ENCODE results near the gene ZNF414.

ZNF414 gene

DNA sequence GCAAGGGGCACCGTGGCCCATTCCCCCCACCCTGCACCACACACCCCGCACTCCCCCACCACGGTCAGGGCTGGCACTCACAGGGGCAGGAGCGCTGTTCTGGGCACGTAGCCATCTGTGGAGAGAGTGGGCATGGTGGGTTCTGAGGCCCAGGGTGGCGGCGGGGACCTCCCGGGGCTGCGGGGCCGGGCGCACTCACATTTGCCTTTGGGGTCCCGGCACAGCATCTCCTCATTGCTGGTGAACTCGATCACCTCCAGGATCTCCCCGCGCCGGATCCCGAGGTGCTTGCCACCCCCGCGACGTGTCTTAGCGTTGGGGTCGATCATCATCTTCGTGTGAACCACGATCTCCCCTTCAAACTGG, 23.6 kb downstream of the ZNF414 start:
- no peak for DNase-seq (ENCODE audit: low spot score)

DNA sequence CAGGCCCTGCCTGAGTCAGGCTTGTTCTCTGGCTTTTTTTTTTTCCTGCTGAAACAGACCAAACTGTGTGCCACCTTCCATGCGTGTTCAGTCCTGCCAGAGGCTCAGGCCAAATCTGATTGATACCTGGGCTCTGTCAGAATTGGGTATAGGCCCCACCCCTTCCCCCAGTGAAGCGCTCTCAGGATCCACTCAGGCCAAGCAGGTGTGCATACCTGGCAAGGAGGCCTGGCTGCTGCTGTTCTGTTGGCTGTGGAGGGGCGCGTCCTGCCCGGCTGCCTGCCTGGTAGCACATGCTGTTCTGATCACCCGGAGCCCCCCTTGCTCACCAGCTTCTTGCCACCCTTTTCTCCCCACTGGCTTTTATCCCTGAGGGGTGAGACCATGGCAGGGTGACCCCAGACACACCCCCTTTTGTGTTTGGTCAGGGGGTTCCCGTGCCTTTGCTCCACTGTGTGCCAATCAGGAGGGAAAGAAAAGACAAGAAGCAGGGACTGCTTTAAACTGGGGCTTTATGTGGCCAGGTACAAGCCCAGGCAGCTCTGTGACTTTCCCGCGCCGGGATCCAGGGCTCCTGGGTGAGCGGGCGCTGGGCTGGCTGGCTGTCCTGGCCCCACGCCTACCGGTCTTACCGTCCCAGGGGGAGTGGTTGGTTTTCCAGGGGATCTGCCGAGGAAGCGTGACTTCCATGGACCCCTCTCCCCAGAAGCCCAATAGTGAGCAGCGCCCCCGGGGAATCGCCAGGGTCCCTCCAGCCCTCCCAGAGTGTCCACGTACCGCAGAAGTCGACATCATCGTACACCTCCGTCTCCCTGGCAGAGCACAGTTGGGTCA, 24.2 kb downstream of the ZNF414 start:
- DNase-seq (ENCODE audit: low spot score): no peak

DNA sequence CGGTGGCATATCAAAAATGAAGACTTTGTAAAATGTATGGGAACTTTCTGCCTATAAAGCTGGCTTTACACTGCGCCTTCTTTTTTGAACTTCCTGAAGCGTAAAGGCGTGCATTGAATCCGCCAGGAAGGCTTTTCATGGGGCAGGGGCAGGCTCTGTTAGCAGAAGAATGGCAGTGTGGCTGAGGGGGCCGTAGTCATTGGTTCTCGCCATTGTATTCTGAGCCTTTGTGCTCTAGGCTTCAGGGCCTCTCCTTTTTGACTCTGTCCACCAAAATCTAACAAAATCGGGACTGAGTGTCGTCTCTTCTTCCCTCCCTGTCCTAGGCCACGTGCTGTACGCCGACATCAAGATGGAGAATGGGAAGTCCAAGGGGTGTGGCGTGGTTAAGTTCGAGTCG, 25.6 kb downstream of the ZNF414 start:
- DNase-seq (ENCODE audit: low spot score): no peak

DNA sequence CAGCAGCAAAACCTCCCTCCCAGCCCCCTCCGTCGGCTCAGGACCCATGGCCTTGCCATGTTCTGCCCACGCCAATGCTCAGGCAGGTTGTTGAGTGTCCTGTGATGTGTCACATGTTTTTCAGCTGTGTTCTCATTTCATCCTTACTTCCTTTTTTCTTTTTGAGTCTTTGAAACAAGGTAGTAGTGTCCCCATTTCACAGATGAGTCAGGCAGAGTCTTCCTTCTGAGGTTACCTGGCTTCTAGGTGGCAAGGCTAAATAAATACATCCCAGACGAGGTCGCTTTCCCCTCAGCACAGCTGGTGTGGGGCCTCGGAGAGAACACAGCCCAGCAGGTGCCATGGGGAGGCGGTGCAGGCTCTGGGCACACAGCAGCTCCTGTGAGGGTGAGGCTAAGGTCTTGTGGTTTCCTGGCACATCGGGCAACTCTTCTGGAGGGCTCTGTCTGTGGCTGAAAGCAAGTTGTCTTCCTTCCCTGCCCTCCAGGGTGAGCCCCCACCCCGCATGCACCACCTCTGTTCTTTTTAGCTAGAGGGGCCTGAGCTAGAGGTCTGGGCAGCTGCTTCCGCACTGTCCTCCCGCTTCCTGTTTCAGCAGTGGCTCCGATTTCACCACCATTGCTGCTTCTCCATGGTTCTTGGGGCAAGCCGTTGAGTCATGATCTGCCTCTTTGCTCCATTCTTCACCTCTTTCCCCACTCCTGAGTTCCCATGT, 26.7 kb downstream of the ZNF414 start:
- peak; percentile 65 for DNase-seq (ENCODE audit: low spot score)

DNA sequence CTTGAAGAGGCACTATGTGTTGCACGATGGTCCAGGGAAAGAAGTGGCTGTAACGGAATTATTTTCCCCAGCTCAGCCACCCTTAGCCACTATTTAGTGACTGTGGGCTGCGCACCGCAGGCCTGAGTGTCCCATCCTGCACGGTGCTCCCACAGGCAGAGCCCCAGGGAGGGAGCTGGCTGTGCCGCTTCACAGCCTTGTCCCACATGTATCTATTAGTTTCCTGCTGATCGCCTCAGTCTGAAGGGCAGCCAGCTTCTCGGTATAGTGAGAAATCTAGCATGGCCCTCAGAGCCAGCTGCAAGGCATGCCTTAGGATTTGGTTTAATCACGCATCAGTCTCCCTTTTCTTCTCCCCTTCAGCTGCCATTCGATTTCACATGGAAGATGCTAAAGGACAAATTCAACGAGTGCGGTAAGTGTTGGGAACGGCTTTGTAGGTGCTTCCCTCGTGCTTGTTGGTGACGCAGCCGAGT, 27.3 kb downstream of the ZNF414 start:
- no peak for DNase-seq (ENCODE audit: low spot score)

DNA sequence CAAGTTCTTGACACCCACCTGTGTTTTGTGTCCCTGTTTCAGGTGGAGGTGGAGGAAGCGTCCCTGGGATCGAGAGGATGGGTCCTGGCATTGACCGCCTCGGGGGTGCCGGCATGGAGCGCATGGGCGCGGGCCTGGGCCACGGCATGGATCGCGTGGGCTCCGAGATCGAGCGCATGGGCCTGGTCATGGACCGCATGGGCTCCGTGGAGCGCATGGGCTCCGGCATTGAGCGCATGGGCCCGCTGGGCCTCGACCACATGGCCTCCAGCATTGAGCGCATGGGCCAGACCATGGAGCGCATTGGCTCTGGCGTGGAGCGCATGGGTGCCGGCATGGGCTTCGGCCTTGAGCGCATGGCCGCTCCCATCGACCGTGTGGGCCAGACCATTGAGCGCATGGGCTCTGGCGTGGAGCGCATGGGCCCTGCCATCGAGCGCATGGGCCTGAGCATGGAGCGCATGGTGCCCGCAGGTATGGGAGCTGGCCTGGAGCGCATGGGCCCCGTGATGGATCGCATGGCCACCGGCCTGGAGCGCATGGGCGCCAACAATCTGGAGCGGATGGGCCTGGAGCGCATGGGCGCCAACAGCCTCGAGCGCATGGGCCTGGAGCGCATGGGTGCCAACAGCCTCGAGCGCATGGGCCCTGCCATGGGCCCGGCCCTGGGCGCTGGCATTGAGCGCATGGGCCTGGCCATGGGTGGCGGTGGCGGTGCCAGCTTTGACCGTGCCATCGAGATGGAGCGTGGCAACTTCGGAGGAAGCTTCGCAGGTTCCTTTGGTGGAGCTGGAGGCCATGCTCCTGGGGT, 28.2 kb downstream of the ZNF414 start:
- DNase-seq (ENCODE audit: low spot score): no peak

DNA sequence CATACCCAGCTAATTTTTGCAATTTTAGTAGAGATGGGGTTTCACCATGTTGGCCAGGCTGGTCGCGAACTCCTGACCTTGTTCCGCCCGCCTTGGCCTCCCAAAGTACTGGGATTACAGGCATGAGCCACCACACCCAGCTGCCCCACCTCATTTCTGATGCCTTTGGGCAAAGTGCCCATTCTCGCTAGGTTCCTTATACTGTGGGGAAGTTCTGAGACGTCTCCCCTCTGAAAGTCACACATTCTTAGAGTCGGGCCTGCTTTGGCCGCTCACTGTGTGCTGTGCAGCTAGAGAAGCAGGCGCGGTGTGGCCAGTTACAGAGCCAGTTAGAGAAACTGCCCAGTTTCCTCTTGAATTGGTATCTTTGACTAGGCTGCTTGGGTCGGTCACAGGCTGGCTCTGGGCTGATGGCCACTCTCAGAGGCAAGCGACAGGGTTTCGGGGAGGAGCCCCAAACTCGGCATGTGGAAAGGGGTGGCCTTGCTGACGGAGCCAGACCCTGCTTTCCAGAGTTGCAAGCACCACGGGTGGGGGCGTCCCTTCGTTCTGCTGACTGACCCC, 29.6 kb downstream of the ZNF414 start:
- peak; percentile 60 for DNase-seq (ENCODE audit: low spot score)

DNA sequence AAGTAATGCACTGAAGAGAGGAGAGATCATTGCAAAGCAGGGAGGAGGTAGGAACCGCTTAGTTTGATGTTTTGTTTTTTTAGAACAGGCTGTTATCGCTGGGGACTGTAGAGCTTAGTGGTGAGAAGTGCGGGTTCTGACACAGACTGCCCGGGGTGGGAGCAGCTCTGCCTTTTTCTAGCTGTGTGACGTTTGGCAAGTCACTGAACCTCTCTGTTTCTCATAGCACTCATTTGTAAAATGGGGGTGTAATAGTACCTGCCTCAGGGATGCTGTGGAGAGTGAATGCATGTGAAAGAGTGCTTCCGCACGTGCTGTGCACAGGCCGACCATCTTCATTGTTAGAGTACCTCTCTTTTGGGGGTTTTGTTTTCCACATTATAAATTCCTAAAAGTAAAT, 30.8 kb downstream of the ZNF414 start:
- no peak for DNase-seq (ENCODE audit: low spot score)

DNA sequence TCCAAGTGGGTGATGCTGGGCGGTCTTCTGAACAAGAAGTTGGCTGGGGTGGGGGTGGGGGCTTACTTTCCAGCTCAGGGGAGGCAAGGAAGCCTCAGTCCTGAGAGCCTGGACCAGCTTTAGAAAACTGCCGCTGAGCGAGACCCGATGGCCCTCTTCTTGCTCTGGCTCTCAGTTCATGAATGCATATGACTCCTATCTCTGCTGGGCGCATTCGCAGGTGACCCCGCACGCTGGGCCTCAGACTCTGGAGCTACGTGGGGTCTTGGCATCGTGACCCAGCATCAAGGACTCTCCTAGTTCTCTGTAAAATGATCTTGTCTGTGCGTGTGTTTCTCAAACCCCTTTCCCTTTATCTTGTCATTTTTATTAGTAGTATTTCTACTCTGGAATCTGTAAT, 31.3 kb downstream of the ZNF414 start:
- DNase-seq (ENCODE audit: low spot score): no peak

DNA sequence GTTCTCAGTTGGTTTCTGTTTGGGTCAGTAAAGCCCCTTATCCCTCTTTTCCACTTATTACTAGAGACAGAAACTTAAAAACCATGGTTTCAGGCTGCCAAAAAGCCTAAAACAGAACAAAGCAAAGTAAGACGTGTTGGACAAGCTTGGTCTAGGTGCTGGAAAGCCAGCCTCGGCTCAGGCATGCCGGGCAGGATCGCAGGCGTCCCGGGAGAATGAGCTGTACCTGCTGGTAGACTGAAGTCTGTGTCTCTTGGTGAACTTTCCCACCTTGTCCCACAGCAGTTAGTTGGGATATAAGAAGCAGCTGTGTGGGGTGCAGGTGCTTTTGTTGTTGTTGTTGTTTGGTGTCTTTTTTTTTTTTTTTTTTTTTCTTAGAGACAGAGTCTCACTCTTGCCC, 32.4 kb downstream of the ZNF414 start:
- DNase-seq (ENCODE audit: low spot score): no peak

DNA sequence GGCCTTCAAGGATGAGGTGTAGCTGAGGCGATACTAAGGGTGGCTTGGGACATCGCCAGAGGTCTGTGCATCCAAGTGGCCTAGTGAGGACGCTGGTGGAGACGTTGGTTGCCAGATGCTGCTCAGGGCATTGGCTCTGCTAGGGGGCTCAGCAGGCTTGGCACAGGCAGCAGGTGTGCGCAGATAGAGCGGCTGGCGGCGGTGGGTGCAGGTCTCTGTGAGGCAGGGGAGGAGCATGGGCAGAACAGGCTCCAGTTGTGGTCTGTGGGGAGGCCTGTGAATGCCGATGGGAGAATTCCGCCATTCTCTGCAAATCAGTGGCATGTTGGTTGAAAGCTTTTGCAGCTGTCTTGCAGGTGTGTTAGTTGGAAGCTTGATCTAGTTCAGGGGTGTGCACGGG, 32.8 kb downstream of the ZNF414 start:
- no peak for DNase-seq (ENCODE audit: low spot score)

DNA sequence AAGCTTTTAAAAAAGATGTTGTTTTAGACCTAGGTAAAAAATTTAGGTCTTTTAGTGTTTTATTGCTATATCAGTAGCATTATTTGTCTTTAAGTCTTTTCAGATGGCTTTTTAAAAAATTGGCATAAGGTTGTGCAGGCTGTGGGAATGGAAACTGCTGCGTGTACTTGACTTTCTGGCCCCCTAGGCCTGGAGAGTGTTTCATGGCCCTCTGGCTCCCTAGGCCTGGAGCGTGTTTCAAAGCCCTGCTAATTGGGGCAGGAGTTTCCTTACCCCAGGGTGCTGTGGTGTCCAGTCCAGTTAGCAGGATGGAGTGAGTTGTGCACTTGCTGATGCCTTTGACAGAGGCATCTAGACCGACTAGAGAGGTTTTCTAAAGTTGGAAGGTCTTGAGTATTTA, 35.4 kb downstream of the ZNF414 start:
- no peak for DNase-seq (ENCODE audit: low spot score)

DNA sequence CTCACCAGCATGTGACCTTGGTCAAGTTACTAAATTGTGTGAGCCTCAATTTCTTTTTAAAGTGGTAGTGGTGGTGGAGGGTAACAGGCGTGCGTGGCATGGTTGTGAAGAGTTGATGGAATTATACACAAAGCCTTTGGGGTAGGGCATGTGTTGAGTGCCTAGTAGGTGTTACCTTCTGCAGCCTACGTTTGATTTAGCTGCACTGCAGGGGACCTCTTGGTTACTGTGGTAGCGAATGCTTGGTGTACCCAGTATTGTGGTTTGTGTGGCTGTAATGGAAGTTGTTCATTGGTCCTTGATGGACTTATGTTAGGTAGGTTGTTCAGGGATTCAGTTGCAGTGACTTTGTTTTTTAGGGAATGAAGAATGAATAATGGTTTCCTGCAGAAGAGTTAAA, 36.1 kb downstream of the ZNF414 start:
- no peak for DNase-seq (ENCODE audit: low spot score)

DNA sequence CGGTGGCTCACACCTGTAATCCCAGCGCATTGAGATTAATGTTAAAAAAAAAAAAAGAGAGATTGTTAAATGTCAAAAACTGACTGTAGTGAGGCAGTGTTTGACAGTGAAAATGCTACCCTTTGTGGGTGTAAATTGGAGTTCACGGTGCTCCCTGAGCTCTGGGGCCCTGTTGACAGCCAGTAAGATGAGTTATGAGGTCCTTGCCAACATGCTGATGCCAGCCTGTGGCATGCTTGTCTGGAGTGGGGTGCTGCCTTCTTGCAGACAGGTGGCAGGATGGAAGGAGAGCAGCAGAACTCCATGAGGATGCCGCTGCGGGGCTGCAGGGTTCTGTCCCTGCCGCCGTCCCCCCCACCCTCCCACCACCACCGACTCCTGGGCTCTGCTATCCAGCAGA, 37.4 kb downstream of the ZNF414 start:
- DNase-seq (ENCODE audit: low spot score): no peak

DNA sequence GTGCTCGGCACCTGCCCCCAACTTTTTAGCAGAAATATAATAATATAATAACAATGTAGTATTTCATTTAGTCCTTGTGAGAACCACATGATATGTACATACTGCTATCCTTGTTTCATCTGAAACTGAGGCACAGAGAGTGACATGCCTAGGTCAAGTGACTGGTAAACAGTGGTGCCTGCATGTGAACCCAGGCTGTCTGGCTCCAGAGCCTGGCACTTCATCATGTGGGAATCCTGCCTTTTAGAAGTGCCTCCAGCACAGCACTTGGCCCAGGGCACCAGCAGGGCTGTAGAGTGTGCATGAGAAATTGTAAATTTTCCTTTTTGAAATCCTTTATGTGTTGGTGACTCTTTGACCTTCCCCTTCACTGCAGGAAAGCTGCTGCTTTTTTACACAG, 39.0 kb downstream of the ZNF414 start:
- no peak for DNase-seq (ENCODE audit: low spot score)

DNA sequence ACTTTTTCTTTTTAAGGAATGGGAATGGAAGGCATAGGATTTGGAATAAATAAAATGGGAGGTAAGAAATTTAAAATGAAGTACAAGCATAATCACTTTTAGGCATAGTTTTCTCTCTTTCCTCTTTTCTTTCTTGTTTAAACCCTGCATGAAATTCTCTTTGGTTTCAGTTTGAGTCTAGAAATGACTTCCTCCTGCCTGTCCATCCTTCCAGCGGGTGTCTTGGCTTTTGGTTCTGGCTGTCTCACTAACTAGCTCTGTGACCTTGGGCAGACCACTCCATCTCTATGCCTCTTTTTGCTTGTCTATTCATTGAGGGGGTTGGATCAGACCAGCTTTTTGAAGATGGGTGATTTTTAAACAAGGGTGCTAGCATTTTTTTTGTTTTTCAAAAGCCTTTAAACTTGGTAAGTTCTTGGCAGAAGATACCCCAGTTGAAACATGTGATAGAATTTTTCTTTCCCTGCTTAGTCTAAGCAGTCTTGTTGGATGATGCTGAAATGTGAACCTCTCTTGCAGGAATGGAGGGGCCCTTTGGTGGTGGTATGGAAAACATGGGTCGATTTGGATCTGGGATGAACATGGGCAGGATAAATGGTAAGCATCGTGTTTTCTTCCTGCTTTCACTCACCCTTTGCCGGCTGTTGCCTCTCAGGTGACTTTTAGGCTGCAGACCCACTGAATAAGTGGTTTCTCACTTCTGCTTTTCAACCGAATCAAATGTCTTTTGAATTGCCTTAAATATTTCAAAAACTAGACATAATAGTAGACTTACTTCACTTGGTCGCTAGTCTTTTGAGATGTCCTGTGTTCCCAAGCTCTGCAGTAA, 40.1 kb downstream of the ZNF414 start:
- peak; percentile 55 for DNase-seq (ENCODE audit: low spot score)

DNA sequence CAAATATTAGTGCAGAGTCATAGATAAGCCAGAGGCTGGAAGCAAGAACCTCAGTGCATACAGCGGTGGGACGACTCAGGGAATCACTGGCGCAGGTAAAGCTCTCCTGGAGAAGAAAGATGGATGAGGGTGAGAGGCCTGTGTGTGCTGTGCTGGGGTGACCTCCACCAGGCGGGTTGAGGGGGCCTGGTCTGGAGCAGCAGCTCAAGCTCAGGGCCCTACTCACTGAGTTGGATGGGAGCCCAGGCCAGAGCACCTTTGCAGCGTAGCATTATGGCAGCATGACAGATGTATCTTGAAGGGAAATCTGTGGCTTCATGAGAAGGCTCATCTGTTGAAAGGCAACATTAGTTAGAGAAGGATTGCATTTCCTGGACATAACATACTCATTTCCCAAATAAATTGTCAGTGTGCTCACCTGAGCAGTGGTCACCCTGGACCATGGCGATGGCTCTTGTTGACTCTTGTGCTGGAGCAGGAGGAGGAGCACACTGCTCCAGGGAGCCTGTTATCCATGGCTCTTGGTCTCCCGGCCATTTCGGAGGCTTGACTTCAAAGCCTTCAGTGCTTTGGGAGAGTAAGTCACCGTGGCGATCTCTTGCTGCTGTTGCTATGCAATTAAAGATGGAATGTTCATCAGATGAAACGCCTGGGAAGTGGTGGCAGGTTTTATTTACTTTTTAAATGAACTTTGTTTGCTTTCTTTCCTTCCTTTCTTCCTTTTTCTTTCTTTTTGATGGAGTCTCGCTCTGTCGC, 44.2 kb downstream of the ZNF414 start:
- DNase-seq (ENCODE audit: low spot score): no peak

DNA sequence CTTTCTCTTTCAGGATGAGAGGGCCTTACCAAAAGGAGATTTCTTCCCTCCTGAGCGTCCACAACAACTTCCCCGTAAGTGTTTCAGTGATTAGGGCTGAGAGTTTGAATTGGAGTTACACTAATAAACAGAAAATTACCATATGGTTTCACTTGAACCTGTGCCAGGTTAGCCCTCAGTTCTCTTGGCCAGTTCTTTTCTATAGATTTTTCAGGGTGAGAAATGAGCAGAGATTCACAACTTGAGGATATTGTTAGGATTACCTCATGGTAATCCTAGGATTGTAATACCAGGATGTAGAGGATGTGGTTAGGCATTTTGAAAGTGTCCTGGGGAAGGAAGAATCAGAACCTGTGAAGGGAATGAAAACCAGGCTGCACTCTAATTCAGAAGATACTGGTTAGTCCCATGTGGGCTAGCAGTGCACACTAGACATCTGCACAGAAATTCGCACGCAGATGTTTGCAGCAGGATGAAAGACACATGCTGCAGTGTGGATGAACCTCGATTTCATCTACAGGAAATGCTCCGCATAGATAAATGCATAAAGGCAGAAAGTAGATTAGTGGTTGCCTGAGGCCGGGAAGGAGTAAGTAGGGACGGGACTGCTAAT, 45.1 kb downstream of the ZNF414 start:
- no peak for DNase-seq (ENCODE audit: low spot score)

DNA sequence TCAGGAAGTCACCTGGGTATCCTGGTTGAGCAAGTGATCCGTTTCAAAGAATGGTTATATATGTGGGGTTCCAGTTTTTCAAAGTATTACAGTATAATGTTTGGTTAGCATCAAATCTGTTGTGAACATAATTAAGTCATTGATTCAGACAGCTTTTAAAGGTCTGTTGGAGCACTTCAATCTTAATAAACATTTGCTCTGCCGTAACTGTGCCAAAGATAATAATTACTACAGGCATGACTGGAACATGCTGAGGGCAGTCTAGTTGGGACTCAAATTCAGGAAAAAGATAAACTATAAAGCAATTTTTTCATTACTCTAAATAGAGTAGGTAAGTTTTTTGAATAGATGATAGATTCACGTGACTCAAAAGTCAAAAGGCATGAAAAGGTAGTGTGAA, 45.8 kb downstream of the ZNF414 start:
- no peak for DNase-seq (ENCODE audit: low spot score)

DNA sequence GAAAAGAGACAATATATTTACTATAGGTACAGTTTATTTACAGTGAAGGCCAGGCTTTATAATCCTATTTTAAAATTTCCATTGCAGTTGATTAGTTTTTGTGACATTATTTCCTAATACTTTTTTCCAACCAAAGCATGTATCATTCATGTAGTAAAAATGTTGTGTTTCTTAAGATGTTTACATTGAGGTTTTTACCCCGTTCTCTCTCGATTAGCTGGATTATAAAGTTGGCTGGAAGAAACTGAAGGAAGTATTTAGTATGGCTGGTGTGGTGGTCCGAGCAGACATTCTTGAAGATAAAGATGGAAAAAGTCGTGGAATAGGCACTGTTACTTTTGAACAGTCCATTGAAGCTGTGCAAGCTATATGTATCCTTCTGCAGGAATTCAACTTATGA, 47.9 kb downstream of the ZNF414 start:
- no peak for DNase-seq (ENCODE audit: low spot score)

Data from globus pallidus (tissue), 1 donor.